NCI-H128 (cell line): ENCODE measurements around the gene RPTOR.

Source experiments
- DNase-seq: peaks from one replicate; lab custom pipeline; 2025; ENCODE audit not compliant: unreplicated experiment; lab: John Stamatoyannopoulos, UW

Gene RPTOR

DNA sequence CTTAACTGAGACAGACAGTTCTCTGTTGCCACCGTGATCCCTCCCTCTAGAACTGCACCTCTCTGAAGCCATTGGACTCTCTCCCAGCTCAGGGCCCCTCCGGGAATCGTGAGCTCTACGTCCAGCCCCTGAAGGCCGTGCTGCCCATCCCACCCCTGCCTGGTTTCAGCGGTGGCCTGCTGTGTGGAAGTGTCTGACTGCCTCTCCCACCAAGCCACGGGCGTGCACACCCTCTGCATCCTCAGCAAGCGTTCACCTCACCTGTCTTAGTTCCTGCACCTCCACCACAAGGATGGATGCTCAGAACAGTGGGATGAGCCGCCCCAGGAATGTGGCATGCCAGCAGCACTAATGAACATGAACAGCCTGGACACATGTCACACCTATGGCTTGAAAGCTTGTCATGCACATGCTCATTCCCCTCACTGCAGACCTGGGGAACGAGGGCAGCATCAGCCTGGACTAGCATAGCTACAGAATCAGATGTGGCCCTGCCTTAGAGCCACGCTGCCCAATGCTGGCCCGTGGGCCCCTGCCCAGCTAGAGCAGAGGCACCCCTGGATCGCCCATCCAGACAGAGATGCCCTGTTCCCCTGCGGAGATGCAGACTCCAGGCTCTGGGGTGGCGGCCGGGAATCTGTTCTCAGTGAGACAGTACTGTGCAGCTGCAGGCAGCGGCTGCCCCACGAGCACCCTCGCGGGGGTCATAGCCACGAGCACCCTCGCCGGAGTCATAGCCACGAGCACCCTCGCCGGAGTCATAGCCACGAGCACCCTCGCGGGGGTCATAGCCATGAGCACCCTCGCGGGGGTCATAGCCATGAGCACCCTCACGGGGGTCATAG is 373.3 kb downstream of the RPTOR start:
- DNase-seq: no peak

DNA sequence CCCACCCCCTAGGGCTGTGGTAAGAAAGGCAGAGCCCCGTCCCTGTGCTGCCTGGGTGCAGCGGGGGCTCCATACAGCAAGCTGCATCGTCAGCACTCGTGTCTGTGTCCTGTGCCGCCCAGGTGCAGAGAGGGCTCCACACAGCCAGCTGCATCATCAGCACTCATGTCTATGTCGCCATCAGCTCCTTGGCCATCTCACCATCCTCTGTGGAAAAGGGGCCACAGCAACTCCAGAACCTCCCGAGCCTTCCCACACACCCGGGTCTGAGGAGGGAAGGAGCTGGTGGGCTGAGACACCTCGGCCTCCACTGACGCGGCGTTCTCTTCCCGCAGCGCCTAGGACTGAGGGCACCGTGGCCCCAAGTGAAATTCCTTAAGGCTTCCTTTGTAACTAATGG is 374.1 kb downstream of the RPTOR start:
- DNase-seq: no peak

DNA sequence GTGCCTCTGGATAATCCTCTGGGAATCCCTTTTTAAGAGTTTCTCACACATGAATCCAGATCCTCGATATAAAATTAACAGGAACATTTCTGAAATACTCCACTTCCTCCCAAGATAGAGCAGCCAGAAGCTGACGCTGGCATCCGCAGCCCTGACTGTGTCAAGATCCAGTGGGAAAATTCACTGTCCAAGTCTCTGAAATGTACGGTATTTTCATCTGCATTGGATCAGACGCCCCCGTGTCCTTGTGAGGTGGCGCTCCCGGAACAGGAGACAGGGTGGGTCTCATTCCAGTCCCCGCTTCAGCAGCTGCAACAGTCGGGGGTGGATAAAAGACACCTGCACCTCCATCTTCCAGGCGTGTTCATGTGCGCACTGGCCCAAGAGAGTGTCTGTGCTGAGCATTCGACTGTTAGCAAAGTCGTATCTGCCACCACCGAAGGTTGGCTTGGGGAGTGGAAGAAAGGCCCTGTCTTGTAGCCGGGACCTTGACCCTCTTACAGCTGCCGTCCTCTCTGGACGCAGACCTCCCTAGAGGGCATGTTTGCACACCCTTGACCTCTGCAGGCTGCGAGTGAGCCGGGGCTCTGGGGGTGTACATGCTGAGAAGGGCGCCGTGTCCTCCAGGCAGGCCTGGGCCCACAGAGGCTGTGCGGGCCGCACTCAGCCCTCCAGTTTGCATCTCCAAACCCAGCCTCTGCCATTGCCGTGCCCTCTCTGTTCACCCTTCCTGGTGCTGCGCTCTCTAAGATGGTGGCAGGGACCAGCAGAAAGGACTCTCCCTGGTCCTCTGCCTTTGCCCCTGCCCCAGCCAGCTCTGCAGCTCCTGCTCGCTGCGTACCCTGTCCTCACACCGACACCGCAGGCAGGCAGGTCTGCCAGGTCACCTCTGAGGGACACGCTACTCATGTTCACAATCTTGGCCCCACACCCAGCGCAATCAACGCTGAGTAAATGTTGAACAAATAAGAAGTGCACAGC is 375.0 kb downstream of the RPTOR start:
- DNase-seq: no peak

DNA sequence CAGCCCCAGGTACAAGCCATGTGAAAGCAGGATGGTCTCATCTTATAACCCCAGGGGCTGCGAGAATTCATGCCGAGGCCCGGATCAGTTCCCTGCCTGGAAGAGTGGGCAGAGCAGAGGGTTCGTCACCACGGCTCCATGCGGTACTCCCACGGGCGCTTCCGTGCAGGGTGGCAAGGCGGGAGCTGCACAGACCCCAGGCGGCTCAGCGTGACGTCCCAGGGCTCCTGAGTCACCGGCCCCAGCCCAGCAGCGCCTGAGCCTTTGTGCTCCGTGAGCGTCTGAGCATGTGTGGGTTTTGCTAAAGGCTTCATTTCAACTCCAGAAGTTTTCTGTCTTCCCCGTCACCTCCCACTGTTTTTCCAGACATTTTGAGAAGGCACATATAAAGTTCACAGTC is 375.8 kb downstream of the RPTOR start:
- DNase-seq: no peak

DNA sequence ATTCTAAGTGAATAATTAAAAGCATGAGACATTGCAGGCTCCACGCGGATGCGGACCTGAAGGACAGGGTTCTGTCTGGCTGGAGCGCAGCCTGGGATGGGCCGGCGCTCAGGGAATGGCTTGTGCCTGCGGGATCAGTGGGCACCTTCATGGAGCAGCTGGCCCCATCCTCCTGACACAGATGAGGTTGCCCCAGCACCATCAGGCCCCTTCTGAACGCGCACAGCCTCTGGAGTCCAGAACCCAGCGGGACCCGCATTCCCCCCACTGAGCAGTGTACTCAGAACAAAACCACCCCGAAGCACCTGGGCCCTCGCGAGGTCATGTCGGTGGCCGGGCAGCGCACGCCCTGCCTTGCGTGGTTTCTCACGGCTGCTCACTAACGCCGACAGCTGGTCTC is 376.5 kb downstream of the RPTOR start:
- DNase-seq: no peak

DNA sequence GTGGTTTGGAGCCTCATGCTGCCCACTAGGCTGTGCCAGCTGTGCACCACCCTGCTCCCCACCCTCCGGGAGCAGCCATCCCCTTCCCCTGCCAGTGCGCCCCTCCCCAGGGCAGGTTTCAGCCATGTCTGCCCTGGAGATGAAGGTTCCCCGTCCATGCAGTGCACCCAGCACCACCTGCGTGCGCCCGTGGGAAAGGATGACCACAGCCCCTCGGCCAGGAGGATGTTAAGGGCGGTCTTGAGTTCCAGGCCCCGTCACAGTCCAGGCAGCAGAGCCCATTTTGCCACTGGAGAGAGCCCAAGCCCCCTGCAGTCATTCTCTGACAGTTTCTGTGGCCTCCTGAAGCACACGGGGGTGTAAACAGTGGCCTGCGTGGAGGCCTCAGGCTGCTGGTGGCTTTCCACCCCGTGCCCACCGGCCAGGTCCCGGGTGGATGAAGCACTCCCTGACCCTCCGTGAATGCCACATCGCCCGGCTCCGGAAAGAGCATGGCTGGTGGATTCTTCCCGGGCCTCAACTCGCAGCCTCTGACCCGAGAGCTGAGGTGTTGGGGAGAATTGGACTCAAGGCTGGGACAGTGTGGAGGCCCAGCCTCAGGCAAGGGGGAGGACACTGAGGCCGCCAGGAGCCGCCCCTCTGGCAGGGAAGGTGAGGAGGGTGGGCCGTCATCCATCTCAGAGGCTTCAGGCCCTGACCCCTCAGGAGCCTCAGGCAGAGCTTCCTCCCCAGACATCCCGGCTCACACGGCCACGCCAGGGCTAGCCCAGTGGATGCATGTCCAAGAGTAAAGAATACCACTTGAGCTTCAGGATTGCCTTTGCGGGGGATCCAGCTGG is 377.3 kb downstream of the RPTOR start:
- no peak for DNase-seq

DNA sequence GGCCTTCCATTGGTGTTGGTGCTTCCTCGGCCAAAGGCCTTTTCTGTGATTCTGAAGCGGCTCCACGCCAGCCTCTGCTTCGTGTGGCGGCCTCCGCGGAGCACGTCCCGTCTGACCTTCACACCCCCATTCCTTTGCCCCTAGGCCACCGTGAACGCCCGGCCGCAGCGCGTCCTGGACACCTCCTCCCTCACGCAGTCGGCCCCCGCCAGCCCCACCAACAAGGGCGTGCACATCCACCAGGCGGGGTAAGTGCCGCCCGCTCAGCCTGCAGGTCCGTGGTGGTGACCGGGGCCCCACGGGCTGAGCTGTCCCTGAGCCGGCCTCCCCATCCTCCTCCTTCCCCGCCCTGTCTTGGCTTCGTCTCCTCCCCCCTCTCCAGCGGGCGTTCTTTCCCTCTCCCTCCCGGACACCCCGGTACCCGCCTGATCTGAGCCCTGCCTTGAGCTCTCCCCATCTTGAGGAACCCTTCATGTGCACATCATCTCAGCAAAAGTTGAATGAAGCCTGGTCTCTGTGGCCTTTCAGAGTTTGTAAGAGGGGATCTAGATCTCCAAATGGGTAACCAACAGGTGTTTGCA is 378.0 kb downstream of the RPTOR start:
- DNase-seq: no peak

DNA sequence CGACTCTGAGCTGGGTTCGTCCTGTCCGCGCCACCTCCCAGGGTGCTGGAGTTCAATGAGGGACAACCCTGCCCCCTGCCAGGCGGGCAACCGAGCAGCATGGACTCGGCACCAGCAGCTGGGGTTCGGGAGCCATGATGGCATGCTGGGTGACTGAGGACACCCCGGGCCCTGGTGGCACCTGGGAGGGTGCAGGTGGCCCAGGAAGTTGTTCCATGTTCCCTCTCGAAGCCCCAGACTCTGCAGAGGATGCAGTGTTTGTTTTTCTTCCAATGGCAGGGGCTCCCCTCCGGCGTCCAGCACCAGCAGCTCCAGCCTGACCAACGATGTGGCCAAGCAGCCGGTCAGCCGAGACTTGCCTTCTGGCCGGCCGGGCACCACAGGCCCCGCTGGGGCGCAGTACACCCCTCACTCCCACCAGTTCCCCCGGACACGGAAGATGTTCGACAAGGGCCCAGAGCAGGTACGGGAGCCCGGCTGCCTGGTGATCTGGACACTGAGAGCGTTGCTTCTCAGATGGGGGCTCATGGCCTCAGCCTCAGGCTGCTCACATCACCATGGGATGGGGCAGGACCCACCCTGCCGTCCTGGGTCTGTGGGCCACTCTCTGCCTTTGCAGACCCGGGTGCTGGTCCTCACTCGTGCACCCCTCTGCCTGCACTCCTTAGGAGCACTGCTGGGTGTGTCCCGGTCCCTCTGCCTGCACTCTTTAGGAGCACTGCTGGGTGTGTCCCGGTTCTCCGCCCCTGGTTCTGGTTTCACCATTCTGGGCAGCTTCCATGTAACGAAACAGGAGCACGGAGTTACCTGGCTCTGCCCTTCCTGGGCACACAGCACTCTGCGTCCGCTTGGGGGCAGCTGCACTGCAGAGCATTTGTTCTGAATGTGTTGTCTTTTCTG is 378.8 kb downstream of the RPTOR start:
- no peak for DNase-seq

DNA sequence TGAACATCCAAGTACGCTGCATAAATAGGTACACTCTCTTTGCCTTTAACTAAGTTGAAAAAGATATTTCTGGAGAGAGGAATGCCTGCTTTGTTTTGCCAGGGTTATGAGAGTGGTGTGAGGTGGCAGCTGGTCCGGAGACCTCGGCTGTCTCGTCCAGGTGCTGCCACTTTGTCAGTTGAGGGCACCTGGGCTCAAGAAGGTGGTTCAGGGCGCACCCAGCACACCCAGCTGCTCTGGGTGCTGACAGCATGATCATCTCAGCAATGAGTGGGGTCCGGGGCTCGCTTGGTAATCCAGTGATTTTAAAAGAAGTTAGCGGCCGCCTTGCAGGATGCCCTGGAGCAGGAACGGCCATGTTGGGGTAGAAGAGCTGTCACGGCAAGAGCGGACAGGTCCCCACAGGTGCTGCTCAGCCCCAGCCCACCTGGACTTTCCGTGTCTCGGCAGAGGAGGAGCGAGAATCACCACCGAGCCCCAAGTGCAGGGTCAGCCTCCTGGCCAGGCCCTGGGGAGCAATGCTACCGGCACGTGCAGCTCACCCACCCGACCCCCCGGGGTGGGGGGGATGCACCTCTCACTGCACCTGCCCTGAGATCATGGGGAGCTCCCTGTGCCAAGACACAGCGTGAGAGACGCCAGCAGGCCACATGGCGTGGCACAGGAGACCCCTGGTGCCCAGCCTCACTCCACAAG is 379.6 kb downstream of the RPTOR start:
- no peak for DNase-seq

DNA sequence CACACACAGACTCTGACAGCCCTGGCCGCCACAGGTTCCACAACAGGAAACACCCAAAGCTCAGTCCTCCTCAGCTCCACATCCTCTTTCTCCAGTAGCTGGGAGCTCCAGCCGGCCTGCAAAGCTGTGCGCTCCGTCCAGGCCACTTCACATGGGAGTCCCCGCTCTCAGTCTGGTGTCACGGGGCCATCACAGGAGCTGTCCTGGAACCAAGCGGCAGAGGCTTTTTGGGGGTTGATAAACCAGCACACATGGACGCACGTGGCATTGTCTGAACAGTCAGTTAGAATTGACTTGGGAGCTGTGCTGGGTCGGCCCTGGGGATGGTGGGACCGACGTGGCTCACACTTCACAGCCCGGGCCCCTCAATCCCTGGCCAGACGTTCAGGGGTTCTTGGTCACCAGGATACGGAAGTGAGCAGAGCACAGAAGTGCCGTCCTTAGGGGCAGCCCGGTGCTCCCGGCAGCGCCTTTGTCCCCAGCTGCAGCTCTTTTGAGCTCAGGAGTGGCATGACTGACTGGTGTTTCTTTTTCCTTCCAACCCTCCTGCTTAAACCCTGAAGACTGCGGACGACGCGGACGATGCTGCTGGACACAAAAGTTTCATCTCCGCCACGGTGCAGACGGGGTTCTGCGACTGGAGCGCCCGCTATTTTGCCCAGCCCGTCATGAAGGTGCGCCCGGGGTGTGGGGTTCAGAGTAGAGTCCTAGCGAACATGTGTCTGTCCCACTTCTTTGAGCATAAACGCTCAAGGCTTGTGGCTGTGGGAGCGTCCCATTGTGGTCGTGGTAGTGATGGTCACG is 380.4 kb downstream of the RPTOR start:
- no peak for DNase-seq

DNA sequence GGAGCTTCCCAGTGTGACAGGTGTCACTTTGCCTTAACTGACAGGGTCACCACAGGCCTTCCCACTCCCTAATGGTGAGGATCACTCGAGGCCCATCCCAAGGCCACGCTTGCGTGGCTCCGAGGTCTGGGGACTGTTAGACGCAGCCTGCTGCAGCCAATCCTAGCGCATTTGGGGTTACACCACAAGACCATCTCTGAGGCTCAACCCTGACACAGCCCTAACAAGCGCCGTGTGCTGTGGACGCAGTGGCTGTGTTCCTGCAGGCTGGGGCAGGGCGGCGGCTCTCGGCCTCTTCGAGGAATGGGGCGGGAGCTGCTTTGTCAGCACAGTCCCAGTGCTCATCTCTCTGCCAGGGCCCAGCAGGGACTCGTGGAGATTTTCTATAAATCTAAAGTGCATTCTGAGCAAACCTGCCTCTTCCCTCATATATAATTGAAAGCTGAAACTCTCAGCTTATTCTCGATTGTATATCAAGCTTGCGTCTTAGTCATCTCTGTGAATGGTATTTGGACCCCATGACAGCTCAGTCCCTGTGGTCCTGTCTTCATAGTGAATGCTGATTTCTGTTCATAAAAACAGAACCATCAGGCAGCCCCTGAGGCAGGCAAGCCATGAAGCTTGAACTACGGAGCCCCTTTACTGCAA is 381.2 kb downstream of the RPTOR start:
- no peak for DNase-seq

DNA sequence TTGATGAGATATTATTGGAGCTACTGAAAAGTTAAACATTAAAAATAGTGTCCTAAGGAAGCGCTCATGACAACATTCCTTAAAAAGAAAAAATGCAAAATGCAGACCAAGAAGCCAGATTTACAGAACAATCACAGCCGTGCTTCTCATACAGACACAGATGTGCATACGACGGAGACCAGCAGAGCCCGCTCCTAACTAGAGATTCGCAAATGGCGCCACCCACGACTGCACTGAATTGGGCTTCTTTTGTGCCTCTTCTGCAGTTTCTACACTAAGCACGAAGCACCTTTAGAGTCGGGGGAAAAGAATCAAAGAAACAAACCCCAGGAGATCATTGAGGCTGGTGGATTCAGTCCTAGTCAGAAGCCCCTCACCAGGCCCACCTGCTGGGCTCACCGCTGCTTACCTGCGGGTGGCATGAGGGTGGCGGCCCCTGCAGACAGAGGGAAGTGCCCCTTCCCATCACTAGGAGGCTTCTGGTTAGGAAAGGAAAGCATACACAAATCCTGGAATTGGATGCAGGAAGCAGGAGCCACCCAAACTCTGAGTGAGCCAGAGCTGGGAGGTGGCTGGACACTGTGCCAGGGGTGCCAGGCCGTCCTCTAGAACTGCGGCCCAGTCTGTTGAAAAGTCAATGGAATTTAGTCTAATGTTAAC is 382.1 kb downstream of the RPTOR start:
- DNase-seq: no peak

DNA sequence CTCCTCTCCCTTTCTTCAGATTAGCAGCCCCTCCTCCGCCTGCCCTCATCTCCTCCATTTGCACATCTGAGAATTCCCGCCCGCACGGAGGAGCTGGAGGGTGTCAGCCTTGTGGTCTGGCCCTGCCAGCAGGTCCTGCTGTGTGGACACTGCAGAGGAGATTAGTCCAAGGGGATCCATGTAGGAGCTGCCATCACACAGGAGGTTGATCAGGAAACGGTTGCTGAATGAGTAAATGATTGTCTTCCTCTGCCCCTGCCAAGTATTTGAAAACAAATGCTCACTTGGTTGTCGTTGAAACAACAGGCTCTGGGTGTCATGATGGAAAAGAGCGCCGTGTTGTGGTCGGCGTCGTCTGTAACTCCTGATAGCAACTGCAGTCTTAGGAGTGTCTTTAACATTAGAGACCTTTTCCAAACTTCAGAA is 383.2 kb downstream of the RPTOR start:
- DNase-seq: no peak

DNA sequence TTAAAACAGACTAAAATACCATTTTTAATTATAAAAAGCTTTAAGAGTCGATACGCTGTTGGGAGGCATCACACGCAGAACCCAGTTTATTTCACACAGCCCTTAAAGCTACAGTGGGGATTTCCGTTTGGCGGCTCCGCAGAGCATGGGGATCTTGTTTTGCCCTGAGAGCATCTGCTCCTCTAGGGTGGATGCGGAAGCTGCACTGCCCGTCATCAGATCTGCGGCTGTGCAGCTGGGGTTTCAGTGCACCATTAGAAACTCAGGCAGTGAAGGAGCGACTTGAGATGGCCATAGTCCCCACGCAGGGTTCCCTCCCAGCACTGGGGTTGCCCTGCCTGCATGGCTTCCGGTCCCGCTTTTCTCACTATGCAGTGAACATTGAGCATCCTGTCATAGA is 384.8 kb downstream of the RPTOR start:
- no peak for DNase-seq

DNA sequence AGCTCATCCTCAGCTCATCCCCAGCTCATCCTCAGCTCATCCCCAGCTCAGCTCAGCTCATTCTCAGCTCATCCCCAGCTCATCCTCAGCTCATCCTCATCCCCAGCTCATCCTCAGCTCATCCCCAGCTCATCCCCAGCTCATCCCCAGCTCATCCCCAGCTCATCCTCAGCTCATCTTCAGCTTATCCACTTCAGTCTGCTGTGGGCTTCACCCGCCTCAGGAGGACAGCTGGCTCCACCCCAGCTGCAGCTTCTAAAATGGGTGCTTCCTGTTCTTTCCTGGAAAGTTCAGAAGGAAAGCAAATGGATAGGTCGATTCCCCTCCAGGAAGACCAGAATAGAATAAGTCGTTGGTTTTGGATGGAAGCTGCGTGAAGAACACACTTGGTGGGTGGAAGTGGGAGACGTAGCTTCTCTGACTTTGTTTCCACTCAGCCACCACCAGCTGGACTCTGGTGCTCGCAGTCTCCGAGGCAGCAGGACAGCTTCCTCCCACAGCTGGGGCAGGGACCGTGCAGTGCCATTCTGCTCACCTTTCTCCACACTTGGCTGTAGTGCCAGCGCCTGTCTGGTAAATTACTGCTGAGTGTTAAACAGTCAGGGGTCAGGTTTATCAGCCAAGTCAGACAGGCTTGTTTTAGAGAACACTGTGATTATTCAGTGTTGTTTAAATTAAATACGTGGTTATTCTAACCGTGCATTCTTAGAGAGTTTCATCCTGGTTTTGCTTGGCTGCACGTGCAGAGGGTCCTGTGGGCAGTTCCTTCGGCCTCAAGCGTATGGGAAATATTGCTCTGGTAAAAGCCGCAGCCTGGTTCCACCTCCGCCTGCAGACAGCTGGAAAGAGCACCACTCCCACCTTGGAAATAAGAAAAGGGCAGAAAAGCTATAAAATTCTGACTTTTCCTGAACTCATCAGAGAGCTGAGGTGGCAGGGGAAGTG is 386.0 kb downstream of the RPTOR start:
- DNase-seq: no peak
